GM21529 (cell line): Measurements from ENCODE around the gene CIDEC.

Experiments used
- ATAC-seq: cut with Tn5 transposase; IDR thresholded peaks from one replicate; pipeline ENCODE4 v1.9.1; 2021; ENCODE audit not compliant: unreplicated experiment

CIDEC gene, protein sequence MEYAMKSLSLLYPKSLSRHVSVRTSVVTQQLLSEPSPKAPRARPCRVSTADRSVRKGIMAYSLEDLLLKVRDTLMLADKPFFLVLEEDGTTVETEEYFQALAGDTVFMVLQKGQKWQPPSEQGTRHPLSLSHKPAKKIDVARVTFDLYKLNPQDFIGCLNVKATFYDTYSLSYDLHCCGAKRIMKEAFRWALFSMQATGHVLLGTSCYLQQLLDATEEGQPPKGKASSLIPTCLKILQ

DNA sequence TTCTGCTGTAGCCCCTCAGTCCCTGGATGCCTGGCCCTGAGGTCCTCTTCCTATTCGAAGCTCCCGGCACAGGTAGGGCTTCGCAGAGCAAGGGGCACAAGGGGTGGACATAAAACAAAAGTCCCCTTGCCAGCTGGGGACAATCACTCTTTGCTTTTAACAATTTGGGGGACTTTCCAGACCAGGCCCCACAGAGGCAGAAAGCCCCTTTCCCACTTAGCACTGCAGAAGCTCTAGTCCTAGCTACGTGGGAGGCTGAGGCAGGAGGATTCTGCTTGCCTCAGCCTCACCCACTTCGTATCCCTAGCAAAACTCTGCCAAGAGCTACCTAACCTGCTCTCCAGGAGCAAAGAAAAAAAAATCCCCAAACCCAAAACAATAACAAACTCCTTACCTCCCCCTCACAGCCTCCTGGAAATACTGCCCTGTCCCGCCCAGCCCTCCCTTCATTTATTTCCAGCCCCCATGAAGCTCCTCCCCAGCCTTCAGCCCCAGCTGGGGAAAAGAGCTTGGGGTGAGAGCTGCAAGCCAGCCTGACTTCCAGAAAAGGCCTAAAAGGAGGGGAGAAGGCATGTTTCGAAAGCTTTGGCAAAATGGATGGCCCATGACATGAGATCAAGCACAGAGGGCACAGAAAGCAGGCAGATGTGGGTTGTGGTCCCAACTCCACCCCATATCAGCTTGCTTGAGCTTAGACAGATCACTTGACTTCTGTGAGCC lies at the start of gene CIDEC:
TSS of gene CIDEC (minus strand) at position 424 of the 720 bp plus-strand sequence. CDS start 1,767 bp downstream, outside the sequence.
- no peak for ATAC-seq

DNA sequence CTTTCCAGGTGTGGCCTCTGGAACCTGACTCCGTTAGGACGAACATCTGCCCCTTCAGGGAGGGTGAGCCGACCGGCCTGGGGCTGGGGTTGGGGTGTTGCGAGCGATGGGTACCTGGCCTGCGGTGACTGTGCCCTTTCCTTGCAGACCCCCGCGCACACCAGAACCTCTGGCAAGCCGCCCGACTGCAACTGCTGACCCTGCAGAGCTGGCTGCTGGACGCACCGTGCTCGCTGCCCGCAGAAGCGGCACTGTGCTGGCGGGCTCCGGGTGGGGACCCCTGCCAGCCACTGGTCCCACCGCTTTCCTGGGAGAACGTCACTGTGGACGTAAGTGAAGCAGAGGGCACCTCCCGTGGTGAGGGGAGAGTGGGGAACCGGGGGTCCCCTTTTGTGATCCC lies 48.1 kb upstream of the CIDEC start:
- no peak for ATAC-seq

GRCh38 chr3:9918261-9919038 lies 38.4 kb upstream of the CIDEC start:
- ATAC-seq, result no peak

DNA sequence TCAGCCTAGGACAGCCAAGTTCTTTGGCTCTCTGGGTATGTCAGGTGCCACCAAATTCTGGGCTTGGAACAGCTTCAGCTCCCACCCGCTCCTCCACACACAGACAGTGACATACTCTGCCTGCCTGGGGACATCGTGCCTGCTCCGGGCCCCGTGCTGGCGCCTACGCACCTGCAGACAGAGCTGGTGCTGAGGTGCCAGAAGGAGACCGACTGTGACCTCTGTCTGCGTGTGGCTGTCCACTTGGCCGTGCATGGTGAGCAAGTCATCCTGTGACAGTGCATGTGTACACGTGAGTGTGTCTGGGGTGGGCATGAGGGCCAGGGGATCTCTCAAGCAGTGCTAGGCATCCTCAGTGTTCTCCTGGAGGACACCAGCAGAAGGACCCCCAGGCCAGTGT lies 37.8 kb upstream of the CIDEC start:
- no peak for ATAC-seq

DNA sequence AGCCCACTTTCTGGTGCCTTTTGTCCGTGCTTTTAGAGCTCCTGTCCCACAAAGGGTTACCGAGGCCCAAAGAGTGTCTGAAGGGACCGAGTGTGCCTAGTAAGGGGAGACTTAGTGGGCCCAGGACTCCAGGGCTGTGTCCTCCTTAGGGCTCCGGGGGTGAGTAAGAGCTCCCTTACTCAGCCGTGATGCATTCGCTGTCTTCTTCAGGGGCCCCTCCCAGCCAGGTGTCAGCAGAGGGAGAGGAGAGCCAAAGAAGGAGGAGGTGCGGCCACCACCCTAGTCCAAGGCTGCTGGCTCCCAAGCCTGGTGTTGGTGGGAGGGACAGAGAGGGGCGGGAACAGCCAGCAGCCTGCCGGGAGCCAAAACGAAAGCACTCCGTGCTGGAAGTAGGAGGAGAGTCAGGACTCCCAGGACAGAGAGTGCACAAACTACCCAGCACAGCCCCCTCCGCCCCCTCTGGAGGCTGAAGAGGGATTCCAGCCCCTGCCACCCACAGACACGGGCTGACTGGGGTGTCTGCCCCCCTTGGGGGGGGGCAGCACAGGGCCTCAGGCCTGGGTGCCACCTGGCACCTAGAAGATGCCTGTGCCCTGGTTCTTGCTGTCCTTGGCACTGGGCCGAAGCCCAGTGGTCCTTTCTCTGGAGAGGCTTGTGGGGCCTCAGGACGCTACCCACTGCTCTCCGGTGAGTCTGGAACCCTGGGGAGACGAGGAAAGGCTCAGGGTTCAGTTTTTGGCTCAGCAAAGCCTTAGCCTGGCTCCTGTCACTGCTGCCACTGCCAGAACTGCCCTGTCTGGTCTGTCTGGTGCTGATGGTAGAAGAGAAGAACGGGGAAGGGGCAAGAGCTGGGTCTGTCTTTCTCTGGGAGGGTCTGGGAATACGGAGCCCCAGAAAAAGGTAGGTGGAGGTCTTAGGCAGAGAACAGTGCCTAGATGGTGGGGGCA lies 37.0 kb upstream of the CIDEC start, which contains the start of gene IL17RC:
TSS of gene IL17RC (plus strand) at position 365 of the 947 bp plus-strand sequence. CDS start at position 583, 218 bp downstream.
- no peak for ATAC-seq

DNA sequence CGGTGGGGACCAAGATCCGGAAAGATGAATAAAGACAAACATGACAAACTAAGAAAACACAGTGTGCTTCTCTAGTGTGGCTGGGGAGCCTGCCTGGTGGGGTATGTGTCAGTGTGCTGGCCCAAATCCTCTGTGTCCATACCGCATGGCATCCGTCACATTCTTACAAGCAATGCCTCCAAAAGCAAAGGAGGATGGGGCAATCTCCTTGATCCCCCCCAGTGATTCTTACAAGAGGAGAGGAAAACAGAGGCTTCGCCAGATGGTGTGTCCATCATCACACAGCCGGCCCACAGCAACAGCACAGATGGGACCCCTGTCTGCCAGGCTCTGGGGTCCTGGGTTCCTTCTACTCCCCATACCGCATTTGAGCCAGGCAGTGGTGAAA lies 36.3 kb upstream of the CIDEC start:
- ATAC-seq, result no peak

DNA sequence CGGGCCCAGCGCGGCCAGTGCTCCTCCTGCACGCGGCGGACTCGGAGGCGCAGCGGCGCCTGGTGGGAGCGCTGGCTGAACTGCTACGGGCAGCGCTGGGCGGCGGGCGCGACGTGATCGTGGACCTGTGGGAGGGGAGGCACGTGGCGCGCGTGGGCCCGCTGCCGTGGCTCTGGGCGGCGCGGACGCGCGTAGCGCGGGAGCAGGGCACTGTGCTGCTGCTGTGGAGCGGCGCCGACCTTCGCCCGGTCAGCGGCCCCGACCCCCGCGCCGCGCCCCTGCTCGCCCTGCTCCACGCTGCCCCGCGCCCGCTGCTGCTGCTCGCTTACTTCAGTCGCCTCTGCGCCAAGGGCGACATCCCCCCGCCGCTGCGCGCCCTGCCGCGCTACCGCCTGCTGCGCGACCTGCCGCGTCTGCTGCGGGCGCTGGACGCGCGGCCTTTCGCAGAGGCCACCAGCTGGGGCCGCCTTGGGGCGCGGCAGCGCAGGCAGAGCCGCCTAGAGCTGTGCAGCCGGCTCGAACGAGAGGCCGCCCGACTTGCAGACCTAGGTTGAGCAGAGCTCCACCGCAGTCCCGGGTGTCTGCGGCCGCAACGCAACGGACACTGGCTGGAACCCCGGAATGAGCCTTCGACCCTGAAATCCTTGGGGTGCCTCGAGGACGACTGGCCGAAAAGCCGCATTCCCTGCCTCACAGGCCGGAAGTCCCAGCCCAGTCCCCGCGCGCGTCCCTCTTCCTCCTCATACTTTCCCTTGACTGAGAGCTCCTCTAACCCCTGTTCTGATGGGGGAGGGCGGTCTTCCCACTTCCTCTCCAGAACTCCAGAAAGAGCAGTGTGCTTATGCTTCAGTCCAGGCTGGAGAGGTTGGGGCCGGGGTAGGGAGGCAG lies 35.4 kb upstream of the CIDEC start:
- peak; percentile 44 for ATAC-seq

DNA sequence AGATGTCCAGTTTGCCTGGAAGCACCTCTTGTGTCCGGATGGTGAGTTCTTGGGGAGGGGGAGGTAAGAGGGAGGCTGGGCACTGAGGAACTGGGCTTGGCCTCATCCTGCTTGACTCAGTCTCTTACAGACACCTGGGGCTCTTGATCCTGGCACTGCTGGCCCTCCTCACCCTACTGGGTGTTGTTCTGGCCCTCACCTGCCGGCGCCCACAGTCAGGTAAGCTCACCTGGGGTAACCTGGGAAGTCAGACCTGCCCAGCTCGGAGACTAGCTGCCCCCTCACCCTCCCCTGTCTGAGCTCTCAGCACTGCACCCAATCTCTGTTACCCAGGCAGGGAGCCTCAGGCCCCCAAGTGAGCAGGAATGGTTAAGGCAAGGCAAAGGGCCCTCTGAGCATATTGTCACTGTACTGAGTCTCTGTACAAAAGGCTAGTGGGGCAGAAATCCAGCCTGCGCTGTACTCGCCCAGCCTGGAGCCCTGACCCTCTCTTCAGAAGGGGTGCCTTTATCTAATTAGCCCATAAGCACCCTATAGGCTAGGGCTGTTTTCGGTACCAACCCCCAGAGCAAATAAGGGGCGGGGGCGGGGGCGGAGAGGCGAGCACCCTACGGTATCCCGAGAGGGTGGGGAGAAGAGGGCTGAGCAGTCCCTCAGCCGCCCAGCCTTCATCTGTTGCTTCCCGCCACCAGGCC lies 34.7 kb upstream of the CIDEC start:
- peak; percentile 20 for ATAC-seq

DNA sequence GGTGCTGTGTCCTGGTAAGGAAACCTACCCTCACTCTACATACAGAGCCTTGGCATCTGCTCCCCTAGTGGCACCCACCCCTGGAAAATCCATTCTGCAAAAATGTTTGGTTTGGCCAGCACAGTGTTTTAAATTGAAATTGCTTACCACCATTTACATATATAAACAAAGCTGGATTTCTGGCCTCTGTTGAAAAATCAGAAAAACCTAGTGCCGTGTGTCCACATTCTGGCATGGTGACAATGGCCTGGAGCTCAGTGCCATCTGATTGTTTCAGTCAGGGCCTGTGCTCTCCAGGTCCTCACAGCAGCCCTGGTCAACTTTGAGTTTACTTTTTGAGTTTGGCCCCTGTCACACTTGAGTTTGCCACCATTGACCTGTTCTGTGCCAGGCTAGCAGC lies 34.0 kb upstream of the CIDEC start:
- ATAC-seq, result no peak

DNA sequence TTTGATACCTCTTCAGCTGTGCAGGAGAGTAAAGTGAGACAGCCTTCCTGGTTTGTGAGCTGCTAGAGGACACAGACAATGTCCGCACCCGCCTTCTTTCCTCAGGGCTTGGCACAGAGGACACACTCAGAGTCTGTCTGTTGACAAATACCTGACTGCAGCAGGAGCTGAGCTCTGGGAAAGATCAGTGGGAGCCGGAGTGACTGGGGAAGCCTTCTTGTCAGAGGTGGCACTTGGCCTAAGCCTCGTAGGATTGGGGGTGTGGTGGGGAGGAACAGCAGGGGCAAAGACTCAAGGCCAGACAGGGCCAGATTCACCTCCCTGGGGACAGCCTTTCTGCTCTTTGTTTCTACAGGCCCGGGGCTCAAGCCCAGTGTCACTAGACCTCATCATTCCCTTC lies 33.5 kb upstream of the CIDEC start:
- no peak for ATAC-seq

GRCh38 chr3:9912294-9912935 lies 32.4 kb upstream of the CIDEC start:
- no peak for ATAC-seq

GRCh38 chr3:9911863-9912262 lies 31.8 kb upstream of the CIDEC start:
- no peak for ATAC-seq

DNA sequence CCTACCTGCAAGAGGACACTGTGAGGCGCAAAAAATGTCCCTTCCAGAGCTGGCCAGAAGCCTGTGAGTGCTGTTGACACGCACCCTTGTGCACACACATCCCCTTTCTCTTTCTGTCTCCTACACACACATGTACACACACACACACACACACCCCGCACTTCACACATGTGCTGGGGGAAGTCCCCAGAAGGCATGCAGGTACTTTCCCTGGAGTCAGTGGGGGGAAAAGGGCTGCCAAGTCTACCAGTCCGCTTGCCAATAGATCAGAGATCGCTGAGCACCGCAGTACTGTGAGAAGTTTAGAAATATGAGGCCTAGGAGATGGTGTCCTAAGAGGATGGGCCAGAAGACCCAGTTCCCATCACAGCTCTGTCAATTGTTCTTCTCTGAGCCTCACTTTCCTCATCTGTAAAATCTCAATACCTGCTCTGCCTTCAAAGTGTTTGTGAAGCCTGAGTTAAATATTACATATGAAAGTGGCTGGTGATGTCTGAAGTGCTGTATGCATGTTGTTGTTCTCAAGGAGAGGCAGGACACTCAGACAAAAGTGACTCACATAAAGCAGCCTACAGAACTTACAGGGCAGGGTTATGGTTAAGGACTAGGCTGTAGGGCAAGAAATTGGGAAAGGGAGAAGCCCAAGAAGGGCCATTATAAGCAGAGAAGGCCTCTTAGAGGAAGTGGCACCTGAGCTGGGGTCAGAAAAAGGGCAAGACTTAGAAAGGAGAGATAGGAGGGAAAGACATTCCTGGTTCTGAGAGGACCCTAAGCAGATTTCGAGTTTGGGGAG lies 29.4 kb upstream of the CIDEC start:
- ATAC-seq, result no peak

DNA sequence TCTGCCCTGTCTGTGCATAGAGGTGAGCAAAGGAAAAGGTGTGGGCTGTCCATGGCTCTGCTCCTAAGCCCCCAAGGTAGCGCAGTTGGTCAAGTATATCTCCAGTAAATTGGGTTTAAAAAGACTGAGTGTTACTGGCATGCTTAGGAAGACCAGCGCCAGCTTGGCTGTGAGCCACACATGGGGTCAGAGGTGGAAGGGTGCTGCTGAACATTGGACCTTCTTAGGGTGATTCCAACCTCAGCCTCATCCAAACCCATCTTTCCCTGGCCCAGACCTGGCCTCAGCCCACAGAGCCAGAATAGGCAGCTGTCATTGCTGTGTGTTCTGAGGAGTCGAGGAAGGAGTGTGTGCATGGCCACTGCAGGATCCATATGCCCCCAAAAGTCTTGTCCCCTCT lies 28.2 kb upstream of the CIDEC start:
- ATAC-seq, result no peak

GRCh38 chr3:9906480-9906879 lies 26.4 kb upstream of the CIDEC start:
- no peak for ATAC-seq

DNA sequence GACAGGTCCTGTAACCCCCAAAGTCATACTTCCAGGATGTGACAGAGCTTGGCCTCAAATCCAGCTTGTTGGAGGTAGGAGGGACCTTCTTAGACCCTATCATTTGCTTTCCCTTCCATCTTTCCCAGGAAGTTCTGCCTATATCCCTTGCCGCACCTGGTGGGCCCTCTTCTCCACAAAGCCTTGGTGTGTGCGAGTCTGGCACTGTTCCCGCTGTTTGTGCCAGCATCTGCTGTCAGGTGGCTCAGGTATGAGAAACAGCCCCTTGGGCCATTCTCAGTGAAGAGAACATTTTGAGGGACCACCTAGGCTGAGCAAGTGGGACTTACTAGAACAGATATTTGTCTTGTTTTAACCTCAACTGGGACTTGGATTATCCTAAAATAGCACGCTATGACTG lies 23.9 kb upstream of the CIDEC start:
- ATAC-seq, result no peak

- ATAC-seq, result no peak
These were observed 23.2 kb upstream of the CIDEC start for GRCh38 chr3:9903238-9903624.
